ENCODE measurements around the gene KCNJ6.

KCNJ6 gene

DNA sequence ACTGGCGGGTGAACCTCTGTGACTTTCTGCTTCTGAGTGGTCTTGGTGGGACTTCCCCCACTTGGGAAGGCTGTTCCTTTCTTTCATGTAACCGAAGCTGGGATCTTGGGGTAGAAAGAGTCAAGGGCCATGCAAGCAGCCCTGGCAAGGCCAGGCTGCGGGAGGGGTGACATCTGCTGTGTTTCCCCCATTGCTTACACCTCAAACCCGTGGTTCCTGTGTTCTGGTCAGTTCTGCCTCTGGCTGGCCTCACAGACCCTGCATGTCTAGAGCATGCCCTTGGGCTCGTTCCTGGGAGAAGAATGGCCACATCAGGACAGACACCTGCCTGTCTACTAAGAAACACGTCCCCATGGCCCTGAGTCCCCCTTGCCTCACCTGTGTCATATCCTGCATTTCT is 341.9 kb downstream of the KCNJ6 start:
- TF ChIP-seq, protein P1, sequence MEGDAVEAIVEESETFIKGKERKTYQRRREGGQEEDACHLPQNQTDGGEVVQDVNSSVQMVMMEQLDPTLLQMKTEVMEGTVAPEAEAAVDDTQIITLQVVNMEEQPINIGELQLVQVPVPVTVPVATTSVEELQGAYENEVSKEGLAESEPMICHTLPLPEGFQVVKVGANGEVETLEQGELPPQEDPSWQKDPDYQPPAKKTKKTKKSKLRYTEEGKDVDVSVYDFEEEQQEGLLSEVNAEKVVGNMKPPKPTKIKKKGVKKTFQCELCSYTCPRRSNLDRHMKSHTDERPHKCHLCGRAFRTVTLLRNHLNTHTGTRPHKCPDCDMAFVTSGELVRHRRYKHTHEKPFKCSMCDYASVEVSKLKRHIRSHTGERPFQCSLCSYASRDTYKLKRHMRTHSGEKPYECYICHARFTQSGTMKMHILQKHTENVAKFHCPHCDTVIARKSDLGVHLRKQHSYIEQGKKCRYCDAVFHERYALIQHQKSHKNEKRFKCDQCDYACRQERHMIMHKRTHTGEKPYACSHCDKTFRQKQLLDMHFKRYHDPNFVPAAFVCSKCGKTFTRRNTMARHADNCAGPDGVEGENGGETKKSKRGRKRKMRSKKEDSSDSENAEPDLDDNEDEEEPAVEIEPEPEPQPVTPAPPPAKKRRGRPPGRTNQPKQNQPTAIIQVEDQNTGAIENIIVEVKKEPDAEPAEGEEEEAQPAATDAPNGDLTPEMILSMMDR (IDR thresholded peaks at IDR 0.05; ENCODE audit: control extremely low read depth, extremely low read depth, low read depth, missing control alignments) = no peak
- DNase-seq (ENCODE audit: extremely low spot score) = no peak
- ChIA-PET CTCF (interaction anchor here (1.1 to 2.5 kb wide), 3 partner anchors 10 kb away, joined by 4 to 8 read pairs (median 5); no protein-coding TSS in a partner anchor), POLR2A (no interaction called here)

DNA sequence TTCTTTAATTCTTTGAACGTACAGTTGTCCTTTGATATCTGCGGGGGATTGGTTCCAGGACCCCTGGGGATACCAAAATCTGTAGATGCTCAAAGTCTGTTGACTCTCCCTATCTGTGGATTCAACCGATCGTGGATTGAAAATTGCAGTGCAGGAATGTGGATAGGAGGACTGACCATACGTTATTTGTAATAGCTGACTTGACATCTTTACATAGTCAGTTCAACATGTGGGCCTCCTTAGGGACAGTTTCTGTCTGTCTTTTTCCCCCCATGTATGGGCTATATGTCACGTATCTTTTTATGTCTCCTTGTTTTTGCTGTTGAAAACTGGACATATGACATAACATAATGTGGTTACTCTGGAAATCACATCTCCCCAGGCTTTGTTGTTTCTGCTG is 344.8 kb downstream of the KCNJ6 start:
- ChIA-PET CTCF (interaction anchor here (1.1 kb wide), 1 partner anchor 35 kb away, joined by 3 read pairs; no protein-coding TSS in a partner anchor), POLR2A (no interaction called here)
- DNase-seq (ENCODE audit: extremely low spot score) = no peak
- TF ChIP-seq, protein P1 (IDR thresholded peaks at IDR 0.05; ENCODE audit: control extremely low read depth, extremely low read depth, low read depth, missing control alignments) = no peak

DNA sequence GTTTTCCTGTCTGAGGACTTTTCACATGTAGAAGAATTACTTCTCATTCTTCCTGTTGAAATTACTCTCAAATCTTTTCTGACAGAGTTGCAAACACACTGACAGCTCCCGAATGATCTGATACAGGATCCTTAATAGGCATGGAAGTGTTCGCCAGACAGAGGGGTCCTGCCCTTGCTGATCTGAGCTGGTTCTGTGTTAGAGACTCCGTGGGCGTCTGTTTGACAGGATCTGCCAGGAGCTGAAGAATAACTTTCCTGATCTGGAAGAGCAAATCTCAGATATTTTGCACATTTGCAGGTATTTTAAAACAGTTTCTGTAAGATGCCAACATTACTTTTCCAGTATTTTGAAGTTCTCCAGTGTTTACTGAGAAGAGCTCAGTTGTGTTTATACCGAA is 347.3 kb downstream of the KCNJ6 start:
- CTCF ChIA-PET = interaction anchor here (1.3 to 1.7 kb wide), 4 partner anchors 11 to 559 kb away, joined by 3 to 6 read pairs (median 4); no protein-coding TSS in a partner anchor
- TF ChIP-seq, protein P1 (IDR thresholded peaks at IDR 0.05; ENCODE audit: control extremely low read depth, extremely low read depth, low read depth, missing control alignments) = no peak
- POLR2A ChIA-PET = no interaction called here

DNA sequence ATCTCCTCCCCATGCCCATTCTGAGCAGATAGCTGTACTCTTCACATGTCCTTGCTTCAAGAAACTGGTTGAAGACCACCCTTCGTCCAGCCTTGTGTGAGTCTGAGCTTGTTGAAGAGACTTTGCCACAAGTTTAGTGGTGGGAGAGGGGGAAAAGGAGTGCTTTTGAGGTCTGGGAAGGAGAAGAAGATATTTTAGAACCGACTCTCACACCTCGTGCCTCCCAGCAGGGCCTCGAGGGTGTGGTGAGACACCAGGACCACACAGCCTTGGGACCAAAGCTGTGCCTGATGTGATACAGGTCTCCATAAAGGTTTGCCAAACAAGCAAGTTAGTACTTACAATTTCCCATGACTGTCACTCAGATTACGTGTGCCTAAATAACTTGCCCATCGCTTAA is 347.8 kb downstream of the KCNJ6 start:
- no peak for DNase-seq (ENCODE audit: extremely low spot score)
- ChIA-PET CTCF (interaction anchor here (0.9 to 1.4 kb wide), 3 partner anchors 9 to 14 kb away, joined by 3 to 6 read pairs (median 4); no protein-coding TSS in a partner anchor), POLR2A (no interaction called here)
- TF ChIP-seq, protein P1 (IDR thresholded peaks at IDR 0.05; ENCODE audit: control extremely low read depth, extremely low read depth, low read depth, missing control alignments) = no peak

More for the DNA sequence above, 347.3 kb downstream of the KCNJ6 start:
- DNase-seq (ENCODE audit: extremely low spot score) = no peak

DNA sequence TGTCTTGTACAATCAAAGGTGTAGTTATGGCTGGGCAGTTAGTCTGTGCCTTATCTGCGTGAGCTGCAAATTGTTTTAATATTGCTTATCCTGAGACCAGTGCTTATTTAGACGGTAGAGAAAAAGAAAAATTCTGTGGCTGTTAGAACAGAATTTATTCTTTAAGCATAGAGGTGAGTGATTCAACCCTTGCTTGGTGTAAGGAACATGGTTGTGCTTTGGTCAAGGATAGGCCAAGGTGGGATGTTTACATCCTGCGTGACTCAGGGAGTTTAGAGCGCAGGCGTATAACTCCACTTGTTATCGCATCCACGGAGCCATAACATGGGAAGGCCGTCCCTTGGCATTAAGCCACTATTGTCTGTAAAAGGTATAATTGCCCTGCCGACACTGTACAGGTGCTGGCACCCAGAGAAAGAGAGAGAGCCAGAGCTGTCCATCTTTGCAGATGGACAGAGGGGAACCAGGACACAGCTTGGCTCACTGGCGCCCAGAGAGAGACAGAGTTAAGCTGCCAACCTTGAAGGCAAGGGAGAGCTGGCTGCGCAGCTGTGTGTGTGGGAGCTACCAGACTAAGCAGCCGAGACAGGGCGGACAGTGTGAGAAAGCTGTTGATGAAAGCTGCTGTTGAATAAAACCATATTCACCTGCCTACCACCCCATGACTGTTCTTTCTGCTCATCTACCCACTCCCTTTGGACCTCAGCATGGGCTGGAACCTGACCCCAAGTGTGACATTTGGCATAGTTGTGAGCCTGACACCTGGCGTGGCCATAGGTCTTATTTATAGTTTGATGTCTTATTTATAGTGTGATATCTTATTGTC is 349.3 kb downstream of the KCNJ6 start:
- POLR2A ChIA-PET = no interaction called here

GRCh38 chr21:37565530-37566223 is 350.6 kb downstream of the KCNJ6 start:
- TF ChIP-seq, protein P1 (IDR thresholded peaks at IDR 0.05; ENCODE audit: control extremely low read depth, extremely low read depth, low read depth, missing control alignments) = no peak
- ChIA-PET POLR2A (interaction anchor here (0.7 kb wide), 1 partner anchor 344 kb away, joined by 5 read pairs; no protein-coding TSS in a partner anchor), CTCF (no interaction called here)
- no peak for DNase-seq (ENCODE audit: extremely low spot score)

More for the DNA sequence above, 349.3 kb downstream of the KCNJ6 start:
- CTCF ChIA-PET = interaction anchor here (1.2 kb wide), 1 partner anchor 15 kb away, joined by 6 read pairs; no protein-coding TSS in a partner anchor
- DNase-seq (ENCODE audit: extremely low spot score) = no peak
- TF ChIP-seq, protein P1 (IDR thresholded peaks at IDR 0.05; ENCODE audit: control extremely low read depth, extremely low read depth, low read depth, missing control alignments) = no peak
